HepG2 (cell line): ENCODE data around the gene RAD23A. TPM values are rescaled to one million over a fixed set of nuclear protein-coding genes. Genes with fewer than 3 reads are reported as not detected.

Source experiments
- AGO1 ChIP-seq: fragments of 200-400 bp; formaldehyde crosslinking; IDR thresholded peaks from 2 replicates; pipeline ENCODE4 v1.6.1; 2017; ENCODE audit warnings: mild to moderate bottlenecking, low read depth, low read length, moderate library complexity; ENCODE audit not compliant: poor library complexity, severe bottlenecking
- CBX2 ChIP-seq, 2 experiments: fragments of 200-600 bp in 1 of 2; sonication (generic); formaldehyde crosslinking in 1 of 2; IDR thresholded peaks; 2 replicates each; pipeline versions ENCODE4 v1.7.0 to v1.8.1; 2018 to 2022; ENCODE audit warnings: low read depth in 2 of 2, low read length in 1 of 2, mild to moderate bottlenecking in 1 of 2, missing genetic modification reagents in 1 of 2
- E2F2 ChIP-seq: sonication (generic); formaldehyde crosslinking; IDR thresholded peaks from 2 replicates; pipeline ENCODE4 v1.4.0; 2020; ENCODE audit warnings: missing genetic modification reagents, borderline replicate concordance
- FOXC1 ChIP-seq: sonication (generic); formaldehyde crosslinking; IDR thresholded peaks from 2 replicates; pipeline ENCODE4 v1.8.0; 2022; ENCODE audit warnings: mild to moderate bottlenecking, missing genetic modification reagents, borderline replicate concordance
- GPN1 ChIP-seq: sonication (generic); formaldehyde crosslinking; IDR thresholded peaks from 2 replicates; pipeline ENCODE4 v1.5.1; 2020; ENCODE audit warnings: missing genetic modification reagents, borderline replicate concordance
- HNRNPUL1 ChIP-seq: fragments of 200-400 bp; formaldehyde crosslinking; IDR thresholded peaks from 2 replicates; pipeline ENCODE4 v1.6.1; 2017; ENCODE audit warnings: low read depth, mild to moderate bottlenecking, low read length, moderate library complexity
- RBM22 ChIP-seq: fragments of 200-400 bp; formaldehyde crosslinking; optimal IDR thresholded peaks from 2 replicates; pipeline ENCODE3; 2017; ENCODE audit warnings: mild to moderate bottlenecking, low read length, moderate library complexity
- SATB2 ChIP-seq: sonication (generic); formaldehyde crosslinking; IDR thresholded peaks from 2 replicates; pipeline ENCODE4 v1.5.0; 2020; ENCODE audit warnings: missing genetic modification reagents
- SSRP1 ChIP-seq: IDR thresholded peaks from 2 replicates; pipeline ENCODE4 v1.6.1; 2016; ENCODE audit warnings: control low read depth
- SYNCRIP ChIP-seq: fragments of 200-400 bp; formaldehyde crosslinking; IDR thresholded peaks from 2 replicates; pipeline ENCODE4 v1.6.1; 2018; ENCODE audit warnings: mild to moderate bottlenecking, low read depth, low read length; ENCODE audit not compliant: insufficient read depth
- THAP7 ChIP-seq: sonication (generic); formaldehyde crosslinking; IDR thresholded peaks from 2 replicates; pipeline ENCODE4 v1.8.1; 2023; ENCODE audit warnings: mild to moderate bottlenecking, missing genetic modification reagents
- ZFP36L2 ChIP-seq: sonication (generic); formaldehyde crosslinking; IDR thresholded peaks from 2 replicates; pipeline ENCODE4 v1.4.0; 2020; ENCODE audit warnings: missing genetic modification reagents
- ZNF292 ChIP-seq: sonication (generic); formaldehyde crosslinking; IDR thresholded peaks from 2 replicates; pipeline ENCODE4 v1.8.1; 2022; ENCODE audit warnings: mild to moderate bottlenecking, low read depth, missing genetic modification reagents, borderline replicate concordance
- ZNF318 ChIP-seq: sonication (generic); formaldehyde crosslinking; IDR thresholded peaks from 2 replicates; pipeline ENCODE4 v1.4.0; 2020; ENCODE audit warnings: mild to moderate bottlenecking, missing genetic modification reagents
- ZNF496 ChIP-seq: sonication (generic); formaldehyde crosslinking; IDR thresholded peaks from 2 replicates; pipeline ENCODE4 v1.8.1; 2023; ENCODE audit warnings: mild to moderate bottlenecking, moderate library complexity, missing genetic modification reagents; ENCODE audit not compliant: insufficient replicate concordance
- ZNF510 ChIP-seq: sonication (generic); formaldehyde crosslinking; IDR thresholded peaks from 2 replicates; pipeline ENCODE4 v1.4.0; 2020; ENCODE audit warnings: low read depth, mild to moderate bottlenecking, missing genetic modification reagents
- ZNF605 ChIP-seq: sonication (generic); formaldehyde crosslinking; IDR thresholded peaks from 2 replicates; pipeline ENCODE4 v1.8.0; 2022; ENCODE audit warnings: mild to moderate bottlenecking, missing genetic modification reagents
- ZNF766 ChIP-seq: sonication (generic); formaldehyde crosslinking; IDR thresholded peaks from 2 replicates; pipeline ENCODE4 v1.5.0; 2020; ENCODE audit warnings: missing genetic modification reagents, borderline replicate concordance
- ZNF773 ChIP-seq: sonication (generic); formaldehyde crosslinking; IDR thresholded peaks from 2 replicates; pipeline ENCODE4 v1.4.0; 2020; ENCODE audit warnings: missing genetic modification reagents, borderline replicate concordance
- polyA plus RNA-seq, 8 experiments: library from polyadenylated mRNA; depleted of rRNA in 3 of 8; stranded (reverse) in 7 of 8; unstranded in 1 of 8; fragments of >200 nt; fragmentation: Illumina TruSeq in 4 of 8; extraction: Trizol in 4 of 8; gene quantifications; 2 replicates each; pipeline versions ENCODE4 v1.2.1 to v1.2.3, GENCODE V29; 2011 to 2016; ENCODE audit warnings: low read depth in 4 of 8, missing spikeins in 1 of 8, mixed read lengths in 1 of 8; ENCODE audit not compliant: insufficient read depth in 1 of 8
- total RNA-seq, 5 experiments: library from RNA; depleted of rRNA; stranded (reverse); fragments of >200 nt; fragmentation: Illumina TruSeq; extraction: Trizol; gene quantifications; 2 replicates each; pipeline ENCODE4 v1.2.3, GENCODE V29; 2016; ENCODE audit warnings: low read depth in 1 of 5

Gene RAD23A
- total and polyA plus RNA-seq, 2 of the 13 experiments (the other 11 are each of a cell fraction or from before 2014, with no cell fraction given) = 42.5 to 54.2 TPM

- no peak for TF ChIP-seq HNRNPUL1
- TF ChIP-seq THAP7 = peak; percentile 98
- TF ChIP-seq ZNF766 (CRISPR knock-in tag) = peak; percentile 58; the same call in 1 of the 2 replicates
- TF ChIP-seq ZFP36L2 (CRISPR knock-in tag) = no peak
- peak; percentile 92; the same call in 1 of the 2 replicates for TF ChIP-seq E2F2 (CRISPR knock-in tag)
- peak; percentile 92 for TF ChIP-seq RBM22
- peak; percentile 62; the same call in 1 of the 2 replicates for TF ChIP-seq ZNF318 (CRISPR knock-in tag)
- TF ChIP-seq ZNF496 (CRISPR knock-in tag) = no peak
- no peak for TF ChIP-seq GPN1 (CRISPR knock-in tag)
- no peak for TF ChIP-seq SSRP1 (CRISPR knock-in tag)
- TF ChIP-seq FOXC1 (CRISPR knock-in tag) = peak; percentile 55; the same call in 1 of the 2 replicates
- TF ChIP-seq AGO1 = peak; percentile 99
- no peak for TF ChIP-seq SYNCRIP
- TF ChIP-seq CBX2 (IDR thresholded peaks at IDR 0.05; ENCODE audit: low read depth, low read length) = no peak
- no peak for TF ChIP-seq CBX2 (CRISPR knock-in tag; IDR thresholded peaks at IDR 0.05; ENCODE audit: low read depth)
- TF ChIP-seq ZNF773 (CRISPR knock-in tag) = peak; percentile 72; the same call in 1 of the 2 replicates
- TF ChIP-seq ZNF605 = peak; percentile 71; the same call in 1 of the 2 replicates
- 0 out of 2 replicates have a peak, but pooled peaks have one; percentile 46 for TF ChIP-seq ZNF510
- no peak for TF ChIP-seq ZNF292 (CRISPR knock-in tag)
- TF ChIP-seq SATB2 = 0 out of 2 replicates have a peak, but pooled peaks have one; percentile 34
These were observed at the start of gene RAD23A (continued) for GRCh38 chr19:12945479-12946091.
